HG03045 (cell line): ENCODE measurements around the gene S1PR4.

Experiments
- ATAC-seq: cut with Tn5 transposase; IDR thresholded peaks from one replicate; pipeline ENCODE4 v1.9.1; 2021; ENCODE audit warnings: mild to moderate bottlenecking, moderate library complexity; ENCODE audit not compliant: unreplicated experiment

The S1PR4 gene

GRCh38 chr19:3178377-3178972 lies at the start of gene S1PR4:
Gene S1PR4, plus strand, starts transcription at chr19:3178769. Its CDS starts 24 bp downstream, at chr19:3178793.
- ATAC-seq: no peak

GRCh38 chr19:3129112-3129511 lies 49.5 kb upstream of the S1PR4 start:
- ATAC-seq: no peak

- ATAC-seq: no peak
These were observed 47.4 kb upstream of the S1PR4 start for GRCh38 chr19:3131168-3131567.

GRCh38 chr19:3132971-3133792 lies 45.4 kb upstream of the S1PR4 start:
- ATAC-seq: no peak

GRCh38 chr19:3133793-3134116 lies 44.8 kb upstream of the S1PR4 start:
- ATAC-seq: no peak

- no peak for ATAC-seq
These were observed 42.4 kb upstream of the S1PR4 start, which contains the start of gene GNA15 for GRCh38 chr19:3135961-3136683. Gene GNA15, plus strand, starts transcription at chr19:3136033. Its CDS starts 418 bp downstream, at chr19:3136451.

- no peak for ATAC-seq
These were observed 41.9 kb upstream of the S1PR4 start for GRCh38 chr19:3136684-3137055.

GRCh38 chr19:3137119-3137518 lies 41.5 kb upstream of the S1PR4 start:
- no peak for ATAC-seq

- no peak for ATAC-seq
These were observed 40.3 kb upstream of the S1PR4 start for GRCh38 chr19:3138268-3138667.

GRCh38 chr19:3140667-3141038 lies 37.9 kb upstream of the S1PR4 start:
- ATAC-seq: no peak

GRCh38 chr19:3142292-3142670 lies 36.3 kb upstream of the S1PR4 start:
- no peak for ATAC-seq

GRCh38 chr19:3142781-3143337 lies 35.7 kb upstream of the S1PR4 start:
- no peak for ATAC-seq

GRCh38 chr19:3145909-3146676 lies 32.5 kb upstream of the S1PR4 start:
- no peak for ATAC-seq

- ATAC-seq: no peak
These were observed 31.9 kb upstream of the S1PR4 start for GRCh38 chr19:3146677-3147100.

GRCh38 chr19:3148503-3148902 lies 30.1 kb upstream of the S1PR4 start:
- ATAC-seq: no peak

- no peak for ATAC-seq
These were observed 29.5 kb upstream of the S1PR4 start for GRCh38 chr19:3149089-3149488.

GRCh38 chr19:3149526-3150505 lies 28.8 kb upstream of the S1PR4 start:
- ATAC-seq: no peak

GRCh38 chr19:3150739-3151329 lies 27.7 kb upstream of the S1PR4 start:
- no peak for ATAC-seq
